HTERT RPE-1 (cell line): Measurements from ENCODE around the gene TUBB8B.
"Not testable (repeated sequence)": the region's sequence is repeated elsewhere in the genome, so short reads cannot be mapped to it uniquely, and the experiment has no call there.

ENCODE experiments used
- in situ Hi-C: fragments of 300-500 bp; cut with MboI; formaldehyde crosslinking; loops from 4 replicates; pipeline ENCODE4 v1.14.3; 2020; ENCODE audit warnings: low sequenced_read_pairs

Gene TUBB8B

GRCh38 chr18:49176-49665 lies at the start of gene TUBB8B:
Gene TUBB8B, minus strand, starts transcription at chr18:49615. Its CDS starts 58 bp downstream, at chr18:49557.
- in situ Hi-C loops, result not testable (repeated sequence)

GRCh38 chr18:97252-97914 lies 48.0 kb upstream of the TUBB8B start:
- in situ Hi-C loops, result not testable (repeated sequence)

GRCh38 chr18:96767-97131 lies 47.3 kb upstream of the TUBB8B start:
- in situ Hi-C loops, result not testable (repeated sequence)

- in situ Hi-C loops, result not testable (repeated sequence)
Measured at GRCh38 chr18:96101-96766, 46.8 kb upstream of the TUBB8B start.

- in situ Hi-C loops, result not testable (repeated sequence)
Measured at GRCh38 chr18:95580-95979, 46.2 kb upstream of the TUBB8B start.

- in situ Hi-C loops, result not testable (repeated sequence)
Measured at GRCh38 chr18:93897-94408, 44.5 kb upstream of the TUBB8B start.

GRCh38 chr18:91561-91960 lies 42.1 kb upstream of the TUBB8B start:
- in situ Hi-C loops, result not testable (repeated sequence)

GRCh38 chr18:90396-91193 lies 41.2 kb upstream of the TUBB8B start:
- in situ Hi-C loops, result not testable (repeated sequence)

GRCh38 chr18:89124-89523 lies 39.7 kb upstream of the TUBB8B start:
- in situ Hi-C loops, result not testable (repeated sequence)

- in situ Hi-C loops, result not testable (repeated sequence)
Measured at GRCh38 chr18:84801-85200, 35.4 kb upstream of the TUBB8B start.

GRCh38 chr18:82626-83209 lies 33.3 kb upstream of the TUBB8B start:
- in situ Hi-C loops, result not testable (repeated sequence)

- in situ Hi-C loops, result not testable (repeated sequence)
Measured at GRCh38 chr18:80881-81280, 31.5 kb upstream of the TUBB8B start.

- in situ Hi-C loops, result not testable (repeated sequence)
Measured at GRCh38 chr18:80202-80601, 30.8 kb upstream of the TUBB8B start.

GRCh38 chr18:75525-76160 lies 26.2 kb upstream of the TUBB8B start:
- in situ Hi-C loops, result not testable (repeated sequence)

GRCh38 chr18:73181-73777 lies 23.9 kb upstream of the TUBB8B start:
- in situ Hi-C loops, result not testable (repeated sequence)

- in situ Hi-C loops, result not testable (repeated sequence)
Measured at GRCh38 chr18:67701-68100, 18.3 kb upstream of the TUBB8B start.

- in situ Hi-C loops, result not testable (repeated sequence)
Measured at GRCh38 chr18:64279-64678, 14.9 kb upstream of the TUBB8B start.

- in situ Hi-C loops, result not testable (repeated sequence)
Measured at GRCh38 chr18:63656-64055, 14.2 kb upstream of the TUBB8B start.

GRCh38 chr18:54388-54787 lies 5.0 kb upstream of the TUBB8B start:
- in situ Hi-C loops, result not testable (repeated sequence)

- in situ Hi-C loops, result not testable (repeated sequence)
Measured at GRCh38 chr18:48696-49095, 719 bp downstream of the TUBB8B start.
